ENCODE measurements around the gene PPP6C. TPM values are rescaled to one million over a fixed set of nuclear protein-coding genes. Genes with fewer than 3 reads are reported as not detected.

Gene PPP6C
- total and polyA plus RNA-seq, 2 of the 13 experiments (the other 11 are each of a cell fraction or from before 2014, with no cell fraction given), result 18.5 to 20.9 TPM

GRCh38 chr9:125189361-125190289 is at the start of gene PPP6C (continued):
- TF ChIP-seq THAP8 (CRISPR knock-in tag; IDR thresholded peaks at IDR 0.05; ENCODE audit: borderline replicate concordance) (peak; percentile 44; the same call in 1 of the 2 replicates), ZNF280D (CRISPR knock-in tag; IDR thresholded peaks at IDR 0.05) (no peak), ZNF564 (CRISPR knock-in tag; IDR thresholded peaks at IDR 0.05) (peak; percentile 62; the same call in 1 of the 2 replicates), NPAS2 (CRISPR knock-in tag; IDR thresholded peaks at IDR 0.05; ENCODE audit: borderline replicate concordance) (no peak), ZNF362 (CRISPR knock-in tag; IDR thresholded peaks at IDR 0.05; ENCODE audit: borderline replicate concordance) (no peak), AHDC1 (CRISPR knock-in tag; IDR thresholded peaks at IDR 0.05; ENCODE audit: borderline replicate concordance) (0 out of 2 replicates have a peak, but pooled peaks have one; percentile 13), JUND (CRISPR knock-in tag; IDR thresholded peaks at IDR 0.05) (no peak), FOXA1 (IDR thresholded peaks at IDR 0.05) (no peak), FOXA1 (CRISPR knock-in tag; IDR thresholded peaks at IDR 0.05) (peak; percentile 56; the same call in 1 of the 2 replicates), SMARCE1 (IDR thresholded peaks at IDR 0.05; ENCODE audit: borderline replicate concordance) (no peak), ZNF546 (CRISPR knock-in tag; conservative IDR thresholded peaks at IDR 0.05) (peak; percentile 30; the same call in 1 of the 2 replicates), RAD21 (CRISPR knock-in tag; IDR thresholded peaks at IDR 0.05) (peak; percentile 31; the same call in 1 of the 2 replicates), FUBP1 (CRISPR knock-in tag; IDR thresholded peaks at IDR 0.05; ENCODE audit: borderline replicate concordance) (no peak)
